ENCODE measurements around the gene LIMS1. TPM values are rescaled to one million over a fixed set of nuclear protein-coding genes. Genes with fewer than 3 reads are reported as not detected.
A peak's percentile ranks its signal among the peaks of the same experiment; 100 is the strongest.
"Not testable (repeated sequence)": the region's sequence is repeated elsewhere in the genome, so short reads cannot be mapped to it uniquely, and the experiment has no call there.

Gene LIMS1
- total RNA-seq, 2 donors from 2014 or later, result 171 to 199 TPM

- no peak overlapping the region for H3K4me3 ChIP-seq
- H3K27me3 ChIP-seq (replicated peaks; ENCODE audit: insufficient read depth), result no peaks in the 10 kb centered on the region
- ATAC-seq (ENCODE audit: insufficient number of reproducible peaks, low FRiP score, low read depth) (no peak), DNase-seq (ENCODE audit: low spot score) (no peak)
- no peak overlapping the region for H3K27ac ChIP-seq
- H3K9me3 ChIP-seq, result no peaks in the 10 kb centered on the region
- no peaks in the 10 kb centered on the region for H3K36me3 ChIP-seq
- peaks cover 27 to 46% of the 10 kb centered on the region in 2 donors for H3K4me1 ChIP-seq (ENCODE audit: control insufficient read depth in 1 of 2, low read depth in 2 of 2)
- TF ChIP-seq CTCF (IDR thresholded peaks at IDR 0.05), result no peak
These were observed 107.5 kb downstream of the LIMS1 start for GRCh38 chr2:108641756-108642155.

- Histone ChIP-seq H3K27ac (no peak overlapping the region), H3K4me3 (no peak overlapping the region), H3K9me3 (no peaks in the 10 kb centered on the region), H3K27me3 (replicated peaks; ENCODE audit: insufficient read depth) (no peaks in the 10 kb centered on the region), H3K4me1 (ENCODE audit: control insufficient read depth in 1 of 2, low read depth in 2 of 2) (peaks cover 13 to 31% of the 10 kb centered on the region in 2 donors), H3K36me3 (no peaks in the 10 kb centered on the region)
- ATAC-seq (ENCODE audit: insufficient number of reproducible peaks, low FRiP score, low read depth) (no peak), DNase-seq (ENCODE audit: low spot score) (no peak)
- no peak for TF ChIP-seq CTCF (IDR thresholded peaks at IDR 0.05)
These were observed 109.1 kb downstream of the LIMS1 start for GRCh38 chr2:108643261-108643849.

- H3K9me3 ChIP-seq; ATAC-seq (ENCODE audit: insufficient number of reproducible peaks, low FRiP score, low read depth); H3K27ac ChIP-seq; H3K27me3 ChIP-seq (replicated peaks; ENCODE audit: insufficient read depth); DNase-seq (ENCODE audit: low spot score); H3K4me3 ChIP-seq; H3K36me3 ChIP-seq: not testable (repeated sequence)
- H3K4me1 ChIP-seq (ENCODE audit: control insufficient read depth in 1 of 2, low read depth in 2 of 2), result peaks cover 13 to 29% of the 10 kb centered on the region in 2 donors
These were observed 109.6 kb downstream of the LIMS1 start for GRCh38 chr2:108643862-108644261.

GRCh38 chr2:108644446-108644845 lies 110.2 kb downstream of the LIMS1 start:
- not testable (repeated sequence) for H3K36me3 ChIP-seq; DNase-seq (ENCODE audit: low spot score); ATAC-seq (ENCODE audit: insufficient number of reproducible peaks, low FRiP score, low read depth); H3K9me3 ChIP-seq; H3K4me3 ChIP-seq; H3K27ac ChIP-seq; H3K27me3 ChIP-seq (replicated peaks; ENCODE audit: insufficient read depth)
- H3K4me1 ChIP-seq (ENCODE audit: control insufficient read depth in 1 of 2, low read depth in 2 of 2), result peaks cover 13 to 26% of the 10 kb centered on the region in 2 donors

- not testable (repeated sequence) for ATAC-seq (ENCODE audit: insufficient number of reproducible peaks, low FRiP score, low read depth); H3K36me3 ChIP-seq; H3K9me3 ChIP-seq; H3K27me3 ChIP-seq (replicated peaks; ENCODE audit: insufficient read depth); H3K4me1 ChIP-seq (ENCODE audit: control insufficient read depth in 1 of 2, low read depth in 2 of 2); DNase-seq (ENCODE audit: low spot score); H3K27ac ChIP-seq; H3K4me3 ChIP-seq
These were observed 114.5 kb downstream of the LIMS1 start for GRCh38 chr2:108648796-108649195.

GRCh38 chr2:108650465-108650864 lies 116.2 kb downstream of the LIMS1 start:
- H3K27ac ChIP-seq; H3K4me3 ChIP-seq; ATAC-seq (ENCODE audit: insufficient number of reproducible peaks, low FRiP score, low read depth); DNase-seq (ENCODE audit: low spot score); H3K27me3 ChIP-seq (replicated peaks; ENCODE audit: insufficient read depth); H3K9me3 ChIP-seq; H3K36me3 ChIP-seq: not testable (repeated sequence)
- H3K4me1 ChIP-seq (ENCODE audit: control insufficient read depth in 1 of 2, low read depth in 2 of 2), result peaks cover 8 to 14% of the 10 kb centered on the region in 2 donors

GRCh38 chr2:108651468-108651867 lies 117.2 kb downstream of the LIMS1 start:
- H3K9me3 ChIP-seq; H3K4me3 ChIP-seq; DNase-seq (ENCODE audit: low spot score); H3K36me3 ChIP-seq; ATAC-seq (ENCODE audit: insufficient number of reproducible peaks, low FRiP score, low read depth); H3K27me3 ChIP-seq (replicated peaks; ENCODE audit: insufficient read depth): not testable (repeated sequence)
- H3K4me1 ChIP-seq (ENCODE audit: control insufficient read depth in 1 of 2, low read depth in 2 of 2), result peaks cover 8 to 14% of the 10 kb centered on the region in 2 donors
- peak overlapping the region in 1 of 2 donors; percentile 30 for H3K27ac ChIP-seq

GRCh38 chr2:108652187-108652931 lies 118.1 kb downstream of the LIMS1 start:
- H3K4me3 ChIP-seq; DNase-seq (ENCODE audit: low spot score); H3K9me3 ChIP-seq; H3K27me3 ChIP-seq (replicated peaks; ENCODE audit: insufficient read depth); H3K36me3 ChIP-seq: not testable (repeated sequence)
- peak; percentile 32 for ATAC-seq (ENCODE audit: insufficient number of reproducible peaks, low FRiP score, low read depth)
- Histone ChIP-seq H3K27ac (peak overlapping the region; percentile 67 to 80), H3K4me1 (ENCODE audit: control insufficient read depth in 1 of 2, low read depth in 2 of 2) (peaks cover 8 to 15% of the 10 kb centered on the region in 2 donors)

- peaks cover 8 to 19% of the 10 kb centered on the region in 2 donors for H3K4me1 ChIP-seq (ENCODE audit: control insufficient read depth in 1 of 2, low read depth in 2 of 2)
- H3K9me3 ChIP-seq; ATAC-seq (ENCODE audit: insufficient number of reproducible peaks, low FRiP score, low read depth); DNase-seq (ENCODE audit: low spot score); H3K27me3 ChIP-seq (replicated peaks; ENCODE audit: insufficient read depth); H3K36me3 ChIP-seq; H3K4me3 ChIP-seq: not testable (repeated sequence)
- H3K27ac ChIP-seq, result peak overlapping the region in 1 of 2 donors; percentile 80
These were observed 119.2 kb downstream of the LIMS1 start for GRCh38 chr2:108653425-108653824.

- H3K27me3 ChIP-seq (replicated peaks; ENCODE audit: insufficient read depth); H3K36me3 ChIP-seq; DNase-seq (ENCODE audit: low spot score); H3K9me3 ChIP-seq; ATAC-seq (ENCODE audit: insufficient number of reproducible peaks, low FRiP score, low read depth): not testable (repeated sequence)
- H3K4me1 ChIP-seq (ENCODE audit: control insufficient read depth in 1 of 2, low read depth in 2 of 2), result peaks cover 8 to 19% of the 10 kb centered on the region in 2 donors
- peak overlapping the region; percentile 58 for H3K4me3 ChIP-seq
- peak overlapping the region; percentile 67 to 80 for H3K27ac ChIP-seq
These were observed 119.6 kb downstream of the LIMS1 start for GRCh38 chr2:108653849-108654248.
